Nephron (organoid): ENCODE measurements around the gene ZCCHC14.

Experiments
- H3K27ac Mint-ChIP-seq, 3 experiments: 2 replicates each; pipeline ENCODE4 v1.8.0; 2020; ENCODE audit warnings: mixed read lengths in 3 of 3, mild to moderate bottlenecking in 2 of 3, moderate library complexity in 1 of 3
- H3K27me3 Mint-ChIP-seq: 2 replicates; pipeline ENCODE4 v1.8.0; 2021; ENCODE audit warnings: low read depth, mild to moderate bottlenecking, moderate library complexity, mixed read lengths
- H3K36me3 Mint-ChIP-seq: 2 replicates; pipeline ENCODE4 v1.8.0; 2020; ENCODE audit warnings: low read depth, mixed read lengths
- H3K4me1 Mint-ChIP-seq: 2 replicates; pipeline ENCODE4 v1.8.0; 2020; ENCODE audit warnings: mixed read lengths
- H3K4me3 Mint-ChIP-seq, 3 experiments: 2 replicates each; pipeline ENCODE4 v1.8.0; 2020; ENCODE audit warnings: mild to moderate bottlenecking in 3 of 3, mixed read lengths in 3 of 3, moderate library complexity in 2 of 3
- H3K9me3 Mint-ChIP-seq: 2 replicates; pipeline ENCODE4 v1.8.0; 2020; ENCODE audit warnings: mixed read lengths
- TF ChIP-seq, protein P1 (sequence below), 3 experiments: fragments of 200-600 bp; sonication (generic); IDR thresholded peaks; one replicate each; pipeline ENCODE4 v1.5.0; 2021; ENCODE audit warnings: antibody characterized with exemption in 3 of 3; ENCODE audit not compliant: unreplicated experiment in 3 of 3

ZCCHC14 gene

DNA sequence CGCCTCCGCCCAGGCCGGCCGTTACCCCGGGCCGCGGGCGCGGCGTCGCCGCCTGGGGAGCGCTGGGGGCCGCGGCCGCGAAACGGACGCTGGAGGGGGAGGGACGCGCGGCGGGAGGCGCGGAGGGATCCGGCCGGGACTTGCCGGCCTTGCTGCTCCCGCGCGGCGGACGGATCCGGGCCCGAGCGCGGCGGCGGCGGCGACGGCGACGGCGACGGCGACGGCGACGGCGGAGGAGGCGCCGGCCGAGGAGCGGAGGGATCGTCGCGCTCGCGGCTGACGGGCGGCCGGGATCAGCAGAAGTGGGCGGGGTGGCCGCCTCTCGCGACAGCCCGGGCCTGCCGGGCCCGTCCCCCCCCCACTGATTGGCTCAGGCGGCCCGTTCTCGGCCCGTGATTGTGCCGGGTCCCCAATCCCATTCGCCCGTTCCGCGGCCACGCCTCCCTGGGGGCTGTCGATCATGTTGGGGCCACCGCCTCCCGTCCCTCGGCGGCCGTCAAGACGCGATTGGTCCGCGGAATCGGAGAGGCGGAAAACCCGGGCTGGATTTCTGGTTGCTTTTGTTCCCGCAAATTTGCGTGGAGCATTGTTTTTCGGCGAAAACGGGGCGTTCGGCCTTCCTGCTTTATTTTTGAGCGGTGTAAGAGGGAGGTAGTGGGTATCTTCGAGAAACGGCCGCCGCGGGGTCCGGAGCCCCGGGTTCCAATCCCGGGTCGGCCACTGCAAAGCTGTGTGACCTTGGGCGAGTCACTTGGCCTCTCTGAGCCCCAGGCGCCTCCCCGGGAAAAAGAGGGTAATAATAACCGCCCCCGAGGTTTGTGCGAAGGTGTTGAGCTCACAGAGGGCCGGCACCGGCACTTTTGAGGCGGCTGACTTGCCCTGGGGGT lies at the start of gene ZCCHC14:
TSS of gene ZCCHC14 (minus strand) at position 304 of the 887 bp plus-strand sequence. CDS start 786 bp downstream, outside the sequence.
- H3K4me3 Mint-ChIP-seq = peak within 1 kb of the TSS; percentile 89 to 90 (median 89)
- TF ChIP-seq, protein P1, sequence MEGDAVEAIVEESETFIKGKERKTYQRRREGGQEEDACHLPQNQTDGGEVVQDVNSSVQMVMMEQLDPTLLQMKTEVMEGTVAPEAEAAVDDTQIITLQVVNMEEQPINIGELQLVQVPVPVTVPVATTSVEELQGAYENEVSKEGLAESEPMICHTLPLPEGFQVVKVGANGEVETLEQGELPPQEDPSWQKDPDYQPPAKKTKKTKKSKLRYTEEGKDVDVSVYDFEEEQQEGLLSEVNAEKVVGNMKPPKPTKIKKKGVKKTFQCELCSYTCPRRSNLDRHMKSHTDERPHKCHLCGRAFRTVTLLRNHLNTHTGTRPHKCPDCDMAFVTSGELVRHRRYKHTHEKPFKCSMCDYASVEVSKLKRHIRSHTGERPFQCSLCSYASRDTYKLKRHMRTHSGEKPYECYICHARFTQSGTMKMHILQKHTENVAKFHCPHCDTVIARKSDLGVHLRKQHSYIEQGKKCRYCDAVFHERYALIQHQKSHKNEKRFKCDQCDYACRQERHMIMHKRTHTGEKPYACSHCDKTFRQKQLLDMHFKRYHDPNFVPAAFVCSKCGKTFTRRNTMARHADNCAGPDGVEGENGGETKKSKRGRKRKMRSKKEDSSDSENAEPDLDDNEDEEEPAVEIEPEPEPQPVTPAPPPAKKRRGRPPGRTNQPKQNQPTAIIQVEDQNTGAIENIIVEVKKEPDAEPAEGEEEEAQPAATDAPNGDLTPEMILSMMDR (IDR thresholded peaks at IDR 0.05; ENCODE audit: unreplicated experiment in 3 of 3) = no peak
- peak within 1 kb of the TSS; percentile 70 to 93 (median 79) for H3K27ac Mint-ChIP-seq
- H3K36me3 Mint-ChIP-seq = no peaks in the 10 kb centered on the region
- H3K27me3 Mint-ChIP-seq = peaks cover 6% of the 10 kb centered on the region
- peaks cover 37% of the 10 kb centered on the region for H3K4me1 Mint-ChIP-seq
- H3K9me3 Mint-ChIP-seq = no peaks in the 10 kb centered on the region

DNA sequence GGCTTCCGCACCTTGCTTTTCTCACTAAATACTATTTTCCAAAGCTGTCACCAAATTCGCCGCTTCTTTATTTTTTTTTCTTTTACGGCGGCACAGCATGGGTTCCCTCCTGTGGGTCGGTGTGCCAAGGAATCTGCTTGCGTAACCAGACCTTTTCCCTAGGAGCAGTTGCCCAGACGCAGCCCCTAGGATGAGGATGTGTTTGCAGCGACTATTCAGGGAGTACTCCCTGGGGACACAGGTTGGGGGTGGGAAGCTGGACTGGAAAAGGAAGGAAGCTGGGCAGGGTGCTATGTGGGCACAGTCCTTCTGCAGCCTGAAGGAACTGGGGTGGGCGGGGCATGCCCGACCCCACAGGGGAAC lies 49.0 kb upstream of the ZCCHC14 start:
- peaks cover 38% of the 10 kb centered on the region for H3K27me3 Mint-ChIP-seq
- H3K9me3 Mint-ChIP-seq = peaks cover 16% of the 10 kb centered on the region
- peak overlapping the region in 1 of 3 experiments; percentile 35 for H3K27ac Mint-ChIP-seq
- H3K36me3 Mint-ChIP-seq = no peaks in the 10 kb centered on the region
- TF ChIP-seq, protein P1 (IDR thresholded peaks at IDR 0.05; ENCODE audit: unreplicated experiment in 3 of 3) = no peak
- H3K4me3 Mint-ChIP-seq = no peak overlapping the region
- peaks cover 14% of the 10 kb centered on the region for H3K4me1 Mint-ChIP-seq

DNA sequence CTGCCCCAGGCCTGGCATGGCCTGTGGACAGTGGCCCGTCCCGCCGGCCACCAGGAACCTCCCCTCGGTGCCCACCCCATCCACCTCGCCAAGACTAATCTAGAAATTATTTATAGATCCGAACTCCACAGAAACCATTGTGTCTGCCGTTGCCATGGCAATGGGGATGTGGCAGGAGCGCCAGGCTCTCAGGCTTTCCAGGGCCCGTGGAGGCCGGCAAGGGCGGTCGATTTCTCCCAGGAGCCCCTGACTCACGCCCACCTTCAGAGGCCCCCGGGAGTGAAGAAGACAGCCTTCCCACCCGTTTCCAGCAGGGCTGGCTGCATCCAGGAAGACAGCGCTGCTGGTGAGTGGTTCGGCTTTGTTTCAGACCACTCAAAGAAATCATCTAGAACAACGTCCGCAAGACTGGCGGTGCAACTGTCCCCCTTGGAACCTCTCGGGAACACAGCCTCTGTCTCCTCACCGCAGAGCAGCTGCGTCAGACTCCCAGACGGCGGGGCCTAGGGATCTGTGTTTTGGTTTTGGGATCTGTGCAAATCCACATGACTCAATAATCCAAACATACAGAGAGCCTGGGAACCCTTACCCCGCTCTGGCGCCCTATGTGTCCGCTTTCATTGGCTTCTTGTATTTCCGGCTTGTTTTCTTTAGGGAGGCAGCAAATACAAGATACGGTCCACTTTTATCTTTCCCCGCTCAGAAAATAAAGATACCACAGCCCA lies 48.5 kb upstream of the ZCCHC14 start:
- TF ChIP-seq, protein P1 (IDR thresholded peaks at IDR 0.05; ENCODE audit: unreplicated experiment in 3 of 3) = no peak
- H3K27ac Mint-ChIP-seq = peak overlapping the region in 1 of 3 experiments; percentile 35
- no peak overlapping the region for H3K4me3 Mint-ChIP-seq
- peaks cover 14% of the 10 kb centered on the region for H3K4me1 Mint-ChIP-seq
- H3K9me3 Mint-ChIP-seq = peaks cover 15% of the 10 kb centered on the region
- H3K27me3 Mint-ChIP-seq = peaks cover 40% of the 10 kb centered on the region
- no peaks in the 10 kb centered on the region for H3K36me3 Mint-ChIP-seq

DNA sequence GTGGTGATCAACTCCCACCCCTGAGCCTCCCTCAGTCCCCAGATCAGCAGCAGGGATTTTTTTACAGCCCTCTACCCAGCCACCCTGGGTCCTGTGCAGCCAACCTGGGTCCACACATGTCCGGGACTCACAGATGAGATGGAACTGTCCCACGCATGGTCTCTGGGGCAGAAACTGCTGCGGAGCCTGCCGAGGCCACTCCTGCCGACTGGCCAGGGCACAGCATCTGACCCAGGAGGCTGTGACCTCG lies 48.0 kb upstream of the ZCCHC14 start:
- H3K27ac Mint-ChIP-seq = peak overlapping the region; percentile 55 to 72 (median 66)
- peak overlapping the region; percentile 27 to 45 (median 41) for H3K4me3 Mint-ChIP-seq
- TF ChIP-seq, protein P1 (IDR thresholded peaks at IDR 0.05; ENCODE audit: unreplicated experiment in 3 of 3) = no peak
- H3K36me3 Mint-ChIP-seq = no peaks in the 10 kb centered on the region
- peaks cover 14% of the 10 kb centered on the region for H3K9me3 Mint-ChIP-seq
- H3K4me1 Mint-ChIP-seq = peaks cover 14% of the 10 kb centered on the region
- peaks cover 40% of the 10 kb centered on the region for H3K27me3 Mint-ChIP-seq

DNA sequence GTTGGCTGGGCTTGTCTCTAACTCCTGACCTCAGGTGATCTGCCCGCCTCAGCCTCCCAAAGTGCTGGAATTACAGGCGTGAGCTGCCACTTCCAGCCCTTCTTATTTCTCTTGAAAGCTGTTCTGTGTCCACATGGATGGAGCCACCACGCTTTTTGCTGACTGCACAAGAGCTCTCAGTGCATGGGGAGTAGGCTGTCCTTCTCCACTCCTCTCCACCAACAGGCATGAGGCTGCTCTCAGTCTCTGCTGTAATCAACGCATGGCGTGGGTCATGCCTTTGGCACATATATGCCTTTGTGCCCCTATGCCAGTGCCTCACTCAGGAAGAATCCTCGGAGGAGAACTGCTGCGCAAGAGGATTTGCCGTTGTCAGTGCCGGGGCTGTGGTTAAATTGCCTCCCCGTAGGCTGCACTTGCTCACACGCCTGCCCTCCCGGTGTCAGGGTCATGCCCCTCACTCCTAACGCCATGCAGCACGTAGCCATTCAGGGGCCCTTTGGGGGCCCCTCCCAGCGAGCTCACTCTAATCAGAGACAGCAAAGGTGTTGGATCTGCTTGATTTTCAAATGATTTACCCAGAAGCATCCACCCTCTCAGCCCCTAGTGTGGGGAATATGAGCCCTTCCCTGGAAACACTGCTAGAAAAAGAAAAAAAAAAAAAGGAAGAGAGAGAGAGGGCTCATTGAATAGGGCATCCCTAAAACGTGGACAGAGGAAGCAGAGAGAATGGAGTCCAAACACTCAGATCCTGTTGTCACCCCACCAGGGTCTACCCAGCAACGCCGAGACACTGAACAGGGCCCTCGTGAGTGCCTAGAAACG lies 47.5 kb upstream of the ZCCHC14 start:
- TF ChIP-seq, protein P1 (IDR thresholded peaks at IDR 0.05; ENCODE audit: unreplicated experiment in 3 of 3) = no peak
- no peaks in the 10 kb centered on the region for H3K36me3 Mint-ChIP-seq
- peak overlapping the region; percentile 27 to 55 (median 45) for H3K4me3 Mint-ChIP-seq
- peaks cover 14% of the 10 kb centered on the region for H3K4me1 Mint-ChIP-seq
- H3K9me3 Mint-ChIP-seq = peaks cover 14% of the 10 kb centered on the region
- peaks cover 45% of the 10 kb centered on the region for H3K27me3 Mint-ChIP-seq
- peak overlapping the region; percentile 55 to 72 (median 66) for H3K27ac Mint-ChIP-seq
